Natural killer cell (primary cell): Measurements from ENCODE around the gene MAT2B. TPM values are rescaled to one million over a fixed set of nuclear protein-coding genes. Genes with fewer than 3 reads are reported as not detected.
A peak's percentile ranks its signal among the peaks of the same experiment; 100 is the strongest.

Experiments used
- ATAC-seq, 3 donors: fragments of 150-1000 bp in 2 of 3; fragments of 200-7000 bp in 1 of 3; cut with Tn5 transposase; 1 replicate in 1 of 3; 2 replicates in 2 of 3; pipeline ENCODE4 v1.10.0; 2021; ENCODE audit warnings: mild to moderate bottlenecking in 2 of 3, moderate library complexity in 2 of 3
- DNase-seq, 2 donors: peaks; one replicate each; pipeline versions ENCODE4 v3.0.0 to v3.0.0-alpha.2; 2013 to 2021; ENCODE audit warnings: mixed read lengths in 1 of 2
- H3K27ac ChIP-seq: one replicate; pipeline ENCODE4 v1.5.1; 2013; ENCODE audit warnings: mild to moderate bottlenecking, low read length
- H3K27me3 ChIP-seq: one replicate; pipeline ENCODE4 v1.6.1; 2013; ENCODE audit warnings: low read length; ENCODE audit not compliant: control insufficient read depth, insufficient read depth
- H3K36me3 ChIP-seq: one replicate; pipeline ENCODE4 v1.6.1; 2013; ENCODE audit warnings: low read length; ENCODE audit not compliant: control insufficient read depth, insufficient read depth
- H3K4me1 ChIP-seq: one replicate; pipeline ENCODE4 v1.6.1; 2013; ENCODE audit warnings: low read length; ENCODE audit not compliant: control insufficient read depth, insufficient read depth
- H3K4me3 ChIP-seq: one replicate; pipeline ENCODE4 v1.5.1; 2013; ENCODE audit warnings: low read length
- H3K9me3 ChIP-seq: one replicate; pipeline ENCODE4 v1.6.1; 2013; ENCODE audit warnings: low read length; ENCODE audit not compliant: control insufficient read depth, insufficient read depth
- H3K27ac Mint-ChIP-seq, 2 donors: one replicate each; pipeline ENCODE4 v1.8.0; 2022; ENCODE audit warnings: mild to moderate bottlenecking in 2 of 2, mixed read lengths in 2 of 2, moderate library complexity in 1 of 2
- H3K27me3 Mint-ChIP-seq, 2 donors: one replicate each; pipeline ENCODE4 v1.8.0; 2022; ENCODE audit warnings: low read depth in 2 of 2, mixed read lengths in 2 of 2
- H3K36me3 Mint-ChIP-seq: one replicate; pipeline ENCODE4 v1.8.0; 2022; ENCODE audit warnings: mixed read lengths
- H3K4me1 Mint-ChIP-seq, 2 donors: one replicate each; pipeline ENCODE4 v1.8.0; 2022; ENCODE audit warnings: mixed read lengths in 2 of 2
- H3K4me3 Mint-ChIP-seq: one replicate; pipeline ENCODE4 v1.8.0; 2022; ENCODE audit warnings: mild to moderate bottlenecking, moderate library complexity, mixed read lengths
- H3K9me3 Mint-ChIP-seq, 2 donors: one replicate each; pipeline ENCODE4 v1.8.0; 2022; ENCODE audit warnings: mixed read lengths in 2 of 2
- WGBS: methylation state at CpG from one replicate; pipeline ENCODE4 v1.1.7; 2013; ENCODE audit warnings: missing lambda C conversion rate; ENCODE audit not compliant: insufficient coverage; 5-methylcytosine and 5-hydroxymethylcytosine counted together
- intact Hi-C: fragments of 100-400 bp; cut with micrococcal nuclease; formaldehyde crosslinking; loops from one replicate; pipeline ENCODE4 v1.14.2; 2022
- total RNA-seq, 4 donors: library from RNA; stranded (reverse); fragments of 120-200 nt in 1 of 4; gene quantifications; one replicate each; pipeline versions ENCODE4 v1.2.3 to v1.2.4, GENCODE V29; 2013 to 2022
- TF ChIP-seq, protein P1 (sequence below): fragments of 200-600 bp; IDR thresholded peaks from one replicate; pipeline ENCODE4 v1.8.0; 2022; ENCODE audit warnings: antibody characterized with exemption

Gene MAT2B
- total RNA-seq: 10 to 100 TPM; 68.5 to 99.0 (median 80.7) TPM
- 131 TPM for total RNA-seq (2013)

DNA sequence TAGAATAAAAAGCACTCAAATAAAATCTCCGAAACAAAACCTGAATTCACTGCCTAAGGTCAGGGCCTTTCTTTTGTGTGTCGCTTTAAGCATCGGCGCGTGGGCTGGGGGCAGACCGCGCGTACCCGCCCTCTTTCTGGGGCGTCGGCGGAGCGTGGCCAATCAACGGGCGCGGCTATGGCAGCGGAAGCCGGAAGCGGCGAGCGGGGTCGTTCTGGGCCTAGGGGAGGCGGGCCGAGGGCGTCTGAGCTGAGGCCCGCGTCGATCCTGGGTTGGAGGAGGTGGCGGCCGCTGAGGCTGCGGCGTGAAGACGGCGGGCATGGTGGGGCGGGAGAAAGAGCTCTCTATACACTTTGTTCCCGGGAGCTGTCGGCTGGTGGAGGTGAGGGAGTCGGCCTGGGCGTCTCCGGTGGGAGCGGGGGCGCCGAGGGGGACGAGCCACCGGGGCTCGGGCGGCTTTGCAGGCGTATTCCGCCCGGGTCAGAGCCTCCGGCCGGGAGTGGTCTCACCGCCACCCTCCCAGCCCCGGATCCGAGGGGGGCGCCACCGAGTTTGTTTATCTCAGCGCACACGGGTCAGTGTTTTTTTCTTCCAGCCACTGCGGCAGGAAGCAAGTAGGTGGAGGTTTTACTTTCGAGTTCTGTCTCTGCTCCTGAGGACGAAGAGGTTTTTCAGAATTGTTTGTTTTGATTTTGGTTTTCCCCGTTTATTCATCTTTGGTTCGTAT, at the start of gene MAT2B:
MAT2B (plus strand) TSS at position 252 of the 727 bp plus-strand sequence; CDS start at position 320, 68 bp downstream.
- H3K27me3 Mint-ChIP-seq: no peaks in the 10 kb centered on the region
- Histone ChIP-seq H3K4me1 (peaks cover 24% of the 10 kb centered on the region), H3K27me3 (no peaks in the 10 kb centered on the region), H3K36me3 (peaks cover 3% of the 10 kb centered on the region), H3K4me3 (peak within 1 kb of the TSS; percentile 92), H3K9me3 (no peaks in the 10 kb centered on the region), H3K27ac (peak within 1 kb of the TSS; percentile 99)
- peak within 1 kb of the TSS; percentile 98 for H3K4me3 Mint-ChIP-seq
- no peaks in the 10 kb centered on the region for H3K9me3 Mint-ChIP-seq
- peaks cover 70 to 74% of the 10 kb centered on the region in 2 donors for H3K4me1 Mint-ChIP-seq
- DNase-seq: peak; percentile 95 to 98
- peak within 1 kb of the TSS; percentile 99 to 100 for H3K27ac Mint-ChIP-seq
- intact Hi-C loops: loop anchor here (1.0 kb wide), 2 partner anchors 45 to 68 kb away; partner anchors contain the start of genes CCNG1, HMMR and NUDCD2
- TF ChIP-seq, protein P1, sequence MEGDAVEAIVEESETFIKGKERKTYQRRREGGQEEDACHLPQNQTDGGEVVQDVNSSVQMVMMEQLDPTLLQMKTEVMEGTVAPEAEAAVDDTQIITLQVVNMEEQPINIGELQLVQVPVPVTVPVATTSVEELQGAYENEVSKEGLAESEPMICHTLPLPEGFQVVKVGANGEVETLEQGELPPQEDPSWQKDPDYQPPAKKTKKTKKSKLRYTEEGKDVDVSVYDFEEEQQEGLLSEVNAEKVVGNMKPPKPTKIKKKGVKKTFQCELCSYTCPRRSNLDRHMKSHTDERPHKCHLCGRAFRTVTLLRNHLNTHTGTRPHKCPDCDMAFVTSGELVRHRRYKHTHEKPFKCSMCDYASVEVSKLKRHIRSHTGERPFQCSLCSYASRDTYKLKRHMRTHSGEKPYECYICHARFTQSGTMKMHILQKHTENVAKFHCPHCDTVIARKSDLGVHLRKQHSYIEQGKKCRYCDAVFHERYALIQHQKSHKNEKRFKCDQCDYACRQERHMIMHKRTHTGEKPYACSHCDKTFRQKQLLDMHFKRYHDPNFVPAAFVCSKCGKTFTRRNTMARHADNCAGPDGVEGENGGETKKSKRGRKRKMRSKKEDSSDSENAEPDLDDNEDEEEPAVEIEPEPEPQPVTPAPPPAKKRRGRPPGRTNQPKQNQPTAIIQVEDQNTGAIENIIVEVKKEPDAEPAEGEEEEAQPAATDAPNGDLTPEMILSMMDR: peak; percentile 48
- ATAC-seq: peak; percentile 81 to 96 (median 87)
- no peaks in the 10 kb centered on the region for H3K36me3 Mint-ChIP-seq
- WGBS: under 1% methylated on average over 64 of the region's 64 CpGs

DNA sequence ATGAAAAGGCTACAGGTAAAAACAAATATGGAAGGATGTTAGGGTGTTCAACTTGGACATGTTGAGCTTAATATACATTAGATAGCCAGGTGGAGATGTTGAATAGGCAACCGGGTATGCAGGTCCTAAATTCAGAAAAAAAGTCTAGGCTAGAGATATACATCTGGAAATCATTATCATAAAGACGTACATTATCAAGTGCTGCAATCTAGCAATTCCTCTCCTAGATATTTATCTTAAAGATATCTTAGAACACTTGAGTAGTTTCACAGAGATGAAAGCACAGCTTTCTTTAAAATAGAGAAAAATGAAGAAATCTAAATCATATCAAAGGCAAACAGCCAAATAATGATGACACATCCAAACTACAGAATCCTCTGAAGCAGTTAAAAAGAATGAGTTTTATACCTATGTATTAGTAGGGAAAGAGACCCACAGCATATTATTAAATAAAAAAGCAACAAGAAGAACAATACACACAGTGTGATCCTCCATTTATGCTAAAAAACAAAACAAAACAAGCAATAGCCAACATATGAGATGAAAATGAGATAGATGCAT, 49.3 kb upstream of the MAT2B start:
- peaks cover 20% of the 10 kb centered on the region for H3K36me3 ChIP-seq
- no peak overlapping the region for H3K27ac ChIP-seq
- H3K36me3 Mint-ChIP-seq: peaks cover 7% of the 10 kb centered on the region
- no peaks in the 10 kb centered on the region for H3K9me3 Mint-ChIP-seq
- H3K4me1 Mint-ChIP-seq: peaks cover 15 to 26% of the 10 kb centered on the region in 2 donors
- H3K9me3 ChIP-seq: no peaks in the 10 kb centered on the region
- TF ChIP-seq, protein P1: no peak
- DNase-seq (no peak), ATAC-seq (no peak)
- no peaks in the 10 kb centered on the region for H3K27me3 ChIP-seq
- peaks cover 14% of the 10 kb centered on the region for H3K4me1 ChIP-seq
- intact Hi-C loops: no loop called here
- no peak overlapping the region for H3K4me3 ChIP-seq
- H3K4me3 Mint-ChIP-seq: peak overlapping the region; percentile 28
- no peaks in the 10 kb centered on the region for H3K27me3 Mint-ChIP-seq
- WGBS: 100% methylated on average over 1 of the region's 2 CpGs
- H3K27ac Mint-ChIP-seq: no peak overlapping the region

DNA sequence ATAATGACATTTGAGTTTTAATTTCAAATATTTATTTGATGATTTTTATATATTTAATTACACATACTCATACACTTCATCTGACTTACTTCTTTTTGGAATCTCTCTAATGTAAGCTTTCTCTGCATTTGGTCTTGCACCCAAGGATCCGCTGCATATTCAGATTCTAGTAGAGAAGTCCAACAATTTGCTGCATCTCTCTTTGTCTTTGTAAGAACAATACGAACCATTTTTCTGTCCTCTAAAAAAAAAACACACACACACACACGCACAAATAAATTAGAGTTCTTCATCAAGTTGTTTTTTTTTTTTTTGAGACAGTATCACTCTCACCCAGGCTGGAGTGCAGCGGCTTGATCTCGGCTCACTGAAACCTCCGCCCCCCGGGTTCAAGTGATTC, 48.6 kb upstream of the MAT2B start:
- TF ChIP-seq, protein P1: no peak
- WGBS: 94% methylated on average over 7 of the region's 7 CpGs
- no peak overlapping the region for H3K4me3 Mint-ChIP-seq
- H3K9me3 Mint-ChIP-seq: no peaks in the 10 kb centered on the region
- Histone ChIP-seq H3K27me3 (no peaks in the 10 kb centered on the region), H3K4me1 (peaks cover 17% of the 10 kb centered on the region), H3K9me3 (no peaks in the 10 kb centered on the region), H3K27ac (no peak overlapping the region), H3K36me3 (peaks cover 19% of the 10 kb centered on the region), H3K4me3 (no peak overlapping the region)
- ATAC-seq (no peak), DNase-seq (no peak)
- intact Hi-C loops: no loop called here
- H3K27me3 Mint-ChIP-seq: no peaks in the 10 kb centered on the region
- H3K36me3 Mint-ChIP-seq: peaks cover 7% of the 10 kb centered on the region
- no peak overlapping the region for H3K27ac Mint-ChIP-seq
- peaks cover 21 to 33% of the 10 kb centered on the region in 2 donors for H3K4me1 Mint-ChIP-seq
